AG10803 (cell line): ENCODE data around the gene VSIG10L.

ENCODE experiments used
- DNase-seq: peaks from one replicate; pipeline ENCODE4 v3.0.0; 2010; ENCODE audit warnings: low read depth
- H3K4me3 ChIP-seq: 2 replicates; pipeline ENCODE4 v1.5.1; 2011; ENCODE audit warnings: mild to moderate bottlenecking, low read length, control low read depth
- TF ChIP-seq, protein P1 (sequence below): conservative IDR thresholded peaks from 2 replicates; pipeline ENCODE4 v1.5.1; 2011; ENCODE audit warnings: mild to moderate bottlenecking, low read length, control low read depth, inconsistent platforms

VSIG10L gene

DNA sequence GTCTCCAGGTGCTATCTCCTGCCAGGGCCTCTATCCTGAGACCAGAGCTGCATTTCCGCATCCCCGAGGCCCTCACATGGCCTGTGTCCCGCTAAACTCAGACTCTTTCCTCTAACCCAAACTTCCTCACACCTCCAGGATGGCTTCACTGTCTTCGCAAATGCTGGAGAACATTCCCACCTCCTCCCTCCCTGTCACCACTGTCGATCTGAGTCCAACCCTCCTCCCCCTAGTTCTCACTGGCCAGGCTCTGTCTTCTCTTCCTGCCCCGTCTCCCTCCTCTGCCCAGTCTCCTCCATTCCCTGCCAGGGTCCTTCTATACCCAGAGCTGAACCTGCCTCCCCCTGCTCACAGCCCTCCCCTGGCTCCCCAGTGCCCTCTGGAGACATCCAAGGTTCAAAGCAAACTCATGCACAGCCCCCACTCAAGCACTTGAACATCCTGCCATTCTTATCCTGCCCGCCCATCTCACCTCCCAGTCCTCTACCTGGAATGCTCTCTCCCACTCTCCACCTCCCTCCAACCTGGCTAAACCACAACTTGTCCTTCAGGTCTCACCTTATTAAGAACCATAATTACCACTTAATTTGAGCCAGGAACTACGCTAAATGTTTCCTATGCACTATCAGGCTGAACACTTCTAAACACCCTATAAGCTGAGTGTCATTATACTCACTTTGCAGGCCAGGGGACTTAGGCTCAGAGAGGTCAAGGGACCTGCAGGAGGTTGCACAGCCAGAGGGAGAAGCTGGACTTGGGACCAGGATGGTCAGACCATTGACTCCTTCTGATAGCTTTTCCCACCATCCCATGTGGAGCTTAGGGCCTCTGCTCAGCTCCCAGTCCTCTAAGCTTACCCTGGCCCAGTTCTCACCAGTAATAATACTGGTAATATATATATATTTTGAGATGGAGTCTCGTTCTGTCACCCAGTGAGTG is 961 bp upstream of the VSIG10L start:
- H3K4me3 ChIP-seq = no peak overlapping the region
- no peak for DNase-seq
- TF ChIP-seq, protein P1, sequence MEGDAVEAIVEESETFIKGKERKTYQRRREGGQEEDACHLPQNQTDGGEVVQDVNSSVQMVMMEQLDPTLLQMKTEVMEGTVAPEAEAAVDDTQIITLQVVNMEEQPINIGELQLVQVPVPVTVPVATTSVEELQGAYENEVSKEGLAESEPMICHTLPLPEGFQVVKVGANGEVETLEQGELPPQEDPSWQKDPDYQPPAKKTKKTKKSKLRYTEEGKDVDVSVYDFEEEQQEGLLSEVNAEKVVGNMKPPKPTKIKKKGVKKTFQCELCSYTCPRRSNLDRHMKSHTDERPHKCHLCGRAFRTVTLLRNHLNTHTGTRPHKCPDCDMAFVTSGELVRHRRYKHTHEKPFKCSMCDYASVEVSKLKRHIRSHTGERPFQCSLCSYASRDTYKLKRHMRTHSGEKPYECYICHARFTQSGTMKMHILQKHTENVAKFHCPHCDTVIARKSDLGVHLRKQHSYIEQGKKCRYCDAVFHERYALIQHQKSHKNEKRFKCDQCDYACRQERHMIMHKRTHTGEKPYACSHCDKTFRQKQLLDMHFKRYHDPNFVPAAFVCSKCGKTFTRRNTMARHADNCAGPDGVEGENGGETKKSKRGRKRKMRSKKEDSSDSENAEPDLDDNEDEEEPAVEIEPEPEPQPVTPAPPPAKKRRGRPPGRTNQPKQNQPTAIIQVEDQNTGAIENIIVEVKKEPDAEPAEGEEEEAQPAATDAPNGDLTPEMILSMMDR = no peak

DNA sequence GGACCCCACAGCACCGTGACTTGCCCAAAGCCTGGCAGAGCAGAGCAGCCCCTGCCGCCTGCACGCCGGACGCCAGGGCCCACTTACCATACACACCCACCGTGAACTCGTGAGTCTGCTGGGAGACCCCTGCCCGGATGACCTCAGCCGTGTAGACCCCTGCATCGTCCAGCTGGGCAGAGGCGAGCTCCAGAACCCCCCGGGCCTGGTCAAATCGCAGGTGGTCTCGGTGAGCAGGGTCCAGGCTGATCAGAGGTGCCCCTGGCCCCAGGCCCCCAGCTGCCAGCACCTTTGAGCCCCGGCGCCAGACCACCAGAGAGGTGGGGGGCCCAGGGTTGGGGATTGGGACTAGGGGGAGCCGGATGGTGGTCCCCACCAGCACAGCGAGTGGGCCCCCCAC is 873 bp downstream of the VSIG10L start:
- no peak for DNase-seq
- TF ChIP-seq, protein P1 = no peak
- no peak overlapping the region for H3K4me3 ChIP-seq

DNA sequence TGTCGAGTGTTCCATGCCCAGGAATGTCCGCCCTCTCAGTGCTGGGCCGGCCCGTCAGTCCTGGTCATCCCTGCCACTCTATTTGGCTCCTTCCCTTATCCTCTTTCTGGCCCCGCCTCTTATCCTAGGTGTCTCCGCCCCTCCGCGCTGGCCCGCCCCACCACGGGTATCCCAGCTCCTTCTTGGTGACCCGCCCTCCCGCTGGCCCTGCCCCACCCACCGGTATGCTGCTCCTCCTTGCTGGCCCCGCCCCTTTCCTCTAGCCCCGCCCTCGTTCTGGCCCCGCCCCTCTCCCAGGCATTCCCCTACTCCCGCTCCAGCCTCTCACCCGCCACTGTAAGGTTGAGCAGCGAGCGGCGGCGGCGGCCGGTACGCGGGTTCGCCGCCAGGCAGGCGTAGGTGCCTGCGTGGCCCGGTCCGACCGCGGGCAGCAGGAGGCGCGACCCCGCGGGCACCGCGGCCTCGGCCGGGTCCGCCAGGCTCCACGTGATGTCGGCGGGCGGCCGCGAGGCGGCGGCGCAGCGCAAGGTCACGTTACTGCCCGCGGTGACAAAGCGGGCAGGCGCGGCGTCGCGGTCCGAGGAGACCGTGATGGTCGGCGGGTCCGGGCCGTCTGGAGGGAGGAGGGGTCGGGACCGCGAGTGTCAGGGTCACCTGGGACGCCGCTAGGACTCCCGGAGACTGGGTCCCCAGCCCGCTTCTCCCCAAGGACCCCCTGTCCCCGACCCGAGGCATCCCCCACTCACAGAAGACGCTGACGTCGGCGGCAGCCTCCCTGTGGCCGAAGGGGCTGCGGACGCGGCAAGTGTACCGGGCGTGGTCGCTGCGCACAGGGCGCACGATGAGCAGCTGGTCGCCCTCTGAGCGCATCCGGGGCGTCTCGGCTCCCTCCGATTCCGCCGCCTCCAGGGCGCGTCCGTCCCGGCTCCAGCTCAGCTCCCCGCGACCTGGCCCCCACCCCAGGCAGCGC is 2.0 kb downstream of the VSIG10L start:
- peak; percentile 97 for DNase-seq
- TF ChIP-seq, protein P1 = no peak
- H3K4me3 ChIP-seq = peak overlapping the region; percentile 68

DNA sequence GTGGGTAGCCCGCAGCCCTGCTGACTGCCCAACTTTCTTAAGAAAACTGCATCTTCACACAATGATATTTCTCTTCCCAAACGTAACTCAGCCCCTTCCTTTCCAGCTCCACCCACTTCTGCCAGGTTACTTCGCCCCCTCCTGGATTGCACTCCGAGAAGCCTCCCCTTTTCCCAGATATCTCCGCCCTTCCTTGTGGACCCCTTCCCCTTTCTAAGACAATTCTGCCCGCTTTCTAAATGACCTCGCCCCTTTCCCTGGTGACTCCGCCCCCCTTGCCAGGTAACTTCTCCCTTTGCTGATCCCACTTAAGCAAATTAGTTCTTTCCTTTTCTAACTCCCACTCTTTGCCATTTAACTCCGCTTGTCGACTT is 2.6 kb downstream of the VSIG10L start:
- TF ChIP-seq, protein P1 = 0 out of 2 replicates have a peak, but pooled peaks have one; percentile 24
- peak overlapping the region; percentile 68 for H3K4me3 ChIP-seq
- DNase-seq = no peak

DNA sequence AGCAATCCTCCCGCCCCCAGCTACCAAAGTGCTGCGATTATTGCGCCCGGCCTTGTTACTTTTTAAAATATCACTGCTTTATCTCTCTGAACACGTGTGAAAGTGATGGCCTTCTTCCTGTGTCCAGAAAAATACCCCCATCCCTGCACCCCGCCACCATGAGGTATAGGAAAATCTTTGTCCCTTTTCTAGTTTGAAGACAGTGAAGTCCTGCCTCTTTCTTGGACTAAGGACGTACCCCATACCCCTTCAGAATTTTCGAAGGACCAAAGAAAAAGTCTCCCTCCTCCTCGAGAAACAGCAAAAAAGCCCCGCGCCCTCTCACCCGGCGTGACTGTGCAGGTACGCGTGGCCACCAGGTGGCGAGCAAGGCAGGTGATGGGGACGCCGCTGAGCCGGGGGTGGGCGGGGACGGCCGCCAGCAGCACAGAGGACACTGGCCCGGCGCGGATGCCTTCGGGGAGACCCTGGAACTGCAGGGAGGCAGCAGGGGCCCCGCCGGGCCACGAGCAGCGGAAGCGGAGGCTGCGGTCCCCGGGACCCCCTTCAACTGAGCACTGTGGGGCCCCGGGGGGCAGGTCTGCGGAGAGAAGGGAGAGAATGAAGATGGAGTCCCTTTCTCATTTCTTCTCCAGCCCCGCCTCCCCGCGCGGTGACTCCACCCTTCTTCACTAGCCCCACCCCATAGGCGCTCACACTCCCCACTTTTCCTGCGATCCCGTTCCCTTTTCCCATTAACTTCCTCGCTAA is 3.2 kb downstream of the VSIG10L start:
- peak; percentile 63 for DNase-seq
- peak overlapping the region; percentile 68 for H3K4me3 ChIP-seq
- TF ChIP-seq, protein P1 = peak; percentile 64

DNA sequence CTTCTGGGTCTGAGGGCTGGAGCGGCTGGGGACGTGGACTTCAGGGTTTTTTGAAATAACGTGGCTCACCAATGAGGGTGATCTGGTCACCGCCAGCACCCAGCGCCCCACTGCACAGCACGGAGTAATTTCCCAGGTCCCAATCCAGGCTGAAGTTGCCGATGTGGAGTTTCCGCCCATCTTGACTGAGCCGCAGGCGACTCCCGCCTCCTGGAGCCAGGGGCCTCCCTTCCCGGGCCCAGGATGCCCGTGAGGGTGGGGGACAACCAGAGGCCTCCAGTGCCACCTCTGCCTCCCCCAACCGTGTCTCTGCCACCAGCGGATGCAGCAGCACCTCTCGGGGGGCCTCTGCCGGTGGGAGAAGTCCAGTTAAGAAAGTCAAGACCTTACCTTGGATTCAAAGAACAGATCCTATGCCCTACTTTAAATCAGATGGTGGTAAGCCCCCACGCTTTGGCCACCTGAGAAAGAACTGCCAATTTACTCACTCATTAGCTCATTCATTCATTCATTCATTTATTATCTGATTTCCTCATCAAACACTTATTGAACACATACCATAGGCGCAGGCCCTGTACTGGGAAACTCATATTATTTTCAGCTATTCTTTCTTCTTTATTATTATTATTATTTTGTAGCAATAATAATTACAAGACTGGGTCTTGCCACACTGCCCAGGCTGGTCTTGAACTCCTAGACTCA is 3.9 kb downstream of the VSIG10L start:
- TF ChIP-seq, protein P1 = no peak
- no peak for DNase-seq
- H3K4me3 ChIP-seq = no peak overlapping the region; the same call in 1 of the 2 replicates
